HG02938 (cell line): ENCODE results near the gene ANAPC13.

Source experiments
- ATAC-seq: cut with Tn5 transposase; IDR thresholded peaks from one replicate; pipeline ENCODE4 v1.9.1; 2021; ENCODE audit warnings: mild to moderate bottlenecking, moderate library complexity; ENCODE audit not compliant: unreplicated experiment

The ANAPC13 gene

DNA sequence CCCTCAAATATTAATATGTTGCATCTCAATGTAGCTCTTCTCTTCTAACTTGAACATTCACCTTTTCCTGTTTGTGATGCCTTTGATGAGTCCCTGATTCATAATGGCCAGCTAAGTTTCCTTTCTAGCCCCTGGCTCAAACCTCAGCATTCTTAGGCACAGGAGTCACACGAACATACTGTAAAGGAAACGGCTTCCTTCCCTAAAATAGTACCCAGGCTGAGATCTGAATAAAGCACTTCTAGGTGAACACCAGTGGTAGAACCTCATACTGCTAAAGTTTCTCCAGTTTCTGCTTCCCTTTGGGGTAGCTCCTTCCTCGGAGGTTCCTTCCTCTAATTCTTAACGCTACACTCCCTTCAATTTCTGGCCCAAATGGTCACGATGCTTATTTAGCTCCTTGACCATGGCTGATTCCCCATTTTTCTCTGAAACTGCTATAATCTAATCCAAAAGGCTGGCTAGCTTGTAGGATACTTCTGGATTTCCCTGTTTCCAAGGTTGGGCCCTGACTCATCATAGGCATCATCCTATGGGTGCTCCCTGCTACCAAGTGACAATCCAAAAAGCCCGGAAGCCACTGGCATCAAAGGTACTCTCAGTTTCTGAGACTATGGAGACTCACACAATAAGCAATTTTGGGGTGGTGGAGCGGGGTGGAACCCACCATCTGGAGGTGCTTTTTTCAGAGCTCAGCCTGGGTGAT is 2.4 kb downstream of the ANAPC13 start:
- ATAC-seq, result no peak

GRCh38 chr3:134482622-134483021 is 3.2 kb downstream of the ANAPC13 start:
- no peak for ATAC-seq

- ATAC-seq, result no peak
Measured at GRCh38 chr3:134481166-134481565, 4.6 kb downstream of the ANAPC13 start.

GRCh38 chr3:134480546-134480945 is 5.2 kb downstream of the ANAPC13 start:
- ATAC-seq, result no peak

- no peak for ATAC-seq
Measured at GRCh38 chr3:134477938-134478337, 7.8 kb downstream of the ANAPC13 start.

GRCh38 chr3:134477002-134477401 is 8.8 kb downstream of the ANAPC13 start:
- ATAC-seq, result no peak

GRCh38 chr3:134476306-134476705 is 9.5 kb downstream of the ANAPC13 start:
- no peak for ATAC-seq

- no peak for ATAC-seq
Measured at GRCh38 chr3:134474956-134475355, 10.8 kb downstream of the ANAPC13 start.

GRCh38 chr3:134473868-134474546 is 11.8 kb downstream of the ANAPC13 start:
- no peak for ATAC-seq

DNA sequence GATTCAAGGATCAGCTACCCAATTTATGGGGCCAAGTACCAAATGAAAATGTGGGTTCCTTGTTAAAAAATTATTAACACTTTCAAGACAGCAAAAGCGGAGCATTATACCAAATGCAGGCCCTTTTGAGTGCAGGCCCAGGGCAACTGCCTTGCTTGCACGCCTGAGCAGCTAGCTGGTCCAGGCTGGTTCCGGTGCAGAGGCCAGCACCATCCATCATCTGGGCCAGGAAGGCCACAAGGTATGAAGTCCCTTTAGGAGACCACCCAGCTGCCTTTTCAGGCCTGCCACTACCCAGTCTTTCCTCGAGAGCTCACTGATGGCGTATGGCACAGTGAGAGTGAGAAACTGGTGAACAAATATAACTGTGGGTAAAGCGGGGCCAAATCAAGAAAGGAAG is 13.0 kb downstream of the ANAPC13 start:
- ATAC-seq, result no peak

- no peak for ATAC-seq
Measured at GRCh38 chr3:134471521-134472193, 14.1 kb downstream of the ANAPC13 start.

DNA sequence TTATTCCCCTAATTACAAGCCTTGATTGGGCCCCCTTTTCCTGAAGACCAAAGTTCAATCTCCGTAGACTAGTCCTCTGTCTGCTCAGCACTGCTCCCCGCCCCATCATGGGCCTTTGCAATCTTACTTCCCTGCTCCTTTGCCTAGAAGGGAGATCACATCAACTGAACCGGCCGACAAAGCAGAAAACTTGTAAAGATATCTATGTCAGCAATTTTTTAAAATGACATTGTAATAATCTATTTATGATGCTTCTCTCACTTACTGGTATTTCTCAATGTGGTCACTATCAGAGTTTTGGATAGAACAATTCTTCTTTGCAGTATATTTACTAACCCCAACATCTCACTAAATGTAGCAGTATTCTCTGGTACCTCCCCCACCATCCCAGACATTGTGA is 17.3 kb downstream of the ANAPC13 start:
- no peak for ATAC-seq

DNA sequence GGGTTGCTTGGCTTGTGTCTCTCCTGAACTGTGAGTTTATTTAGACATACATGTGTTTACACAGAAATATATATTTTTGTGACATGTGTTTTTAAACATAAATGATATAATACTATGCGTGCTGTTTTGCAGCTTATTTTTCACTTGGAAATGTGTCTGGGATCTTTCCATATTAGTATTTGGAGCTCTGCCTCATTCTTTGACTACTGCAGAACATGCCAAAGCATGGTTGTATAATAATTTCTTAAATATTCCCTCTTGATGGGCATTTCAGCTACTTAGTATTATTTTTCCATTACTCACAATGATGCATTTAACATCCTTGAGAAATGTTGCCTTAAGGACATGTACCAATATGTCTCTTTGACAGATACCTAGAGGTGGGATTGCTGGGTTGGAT is 19.5 kb downstream of the ANAPC13 start:
- no peak for ATAC-seq

DNA sequence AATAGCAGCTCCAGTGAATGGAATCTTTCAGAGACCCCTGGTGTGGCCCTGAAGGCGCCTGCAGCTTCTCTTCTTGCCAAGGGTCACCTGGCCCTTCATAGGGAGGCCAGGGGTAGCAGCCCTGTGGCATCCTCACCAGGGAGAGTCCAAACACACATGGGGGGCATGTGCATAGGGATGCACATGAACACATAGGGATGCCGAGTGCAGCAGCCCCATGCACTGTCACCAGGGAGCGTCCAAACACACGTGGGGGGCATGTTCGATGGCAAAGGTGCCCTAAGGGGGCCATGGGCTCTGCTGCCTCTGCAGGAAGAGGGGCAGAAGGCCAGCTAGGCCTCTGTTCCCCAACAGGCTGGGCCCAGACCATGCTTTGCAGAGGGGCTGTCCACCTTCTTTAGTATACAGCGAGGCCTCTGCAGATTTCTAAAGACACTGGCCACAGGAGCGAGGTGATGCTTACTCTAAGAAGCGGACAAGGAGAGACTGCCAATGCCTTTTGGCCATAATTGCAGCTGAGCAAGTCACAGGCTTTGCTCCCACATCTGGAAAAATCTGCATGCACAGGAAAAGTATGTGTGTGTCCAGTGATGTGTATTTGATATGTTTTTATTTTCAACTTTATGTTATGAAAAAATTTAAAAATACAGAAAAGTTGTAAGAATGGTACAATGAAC is 21.0 kb downstream of the ANAPC13 start:
- no peak for ATAC-seq

DNA sequence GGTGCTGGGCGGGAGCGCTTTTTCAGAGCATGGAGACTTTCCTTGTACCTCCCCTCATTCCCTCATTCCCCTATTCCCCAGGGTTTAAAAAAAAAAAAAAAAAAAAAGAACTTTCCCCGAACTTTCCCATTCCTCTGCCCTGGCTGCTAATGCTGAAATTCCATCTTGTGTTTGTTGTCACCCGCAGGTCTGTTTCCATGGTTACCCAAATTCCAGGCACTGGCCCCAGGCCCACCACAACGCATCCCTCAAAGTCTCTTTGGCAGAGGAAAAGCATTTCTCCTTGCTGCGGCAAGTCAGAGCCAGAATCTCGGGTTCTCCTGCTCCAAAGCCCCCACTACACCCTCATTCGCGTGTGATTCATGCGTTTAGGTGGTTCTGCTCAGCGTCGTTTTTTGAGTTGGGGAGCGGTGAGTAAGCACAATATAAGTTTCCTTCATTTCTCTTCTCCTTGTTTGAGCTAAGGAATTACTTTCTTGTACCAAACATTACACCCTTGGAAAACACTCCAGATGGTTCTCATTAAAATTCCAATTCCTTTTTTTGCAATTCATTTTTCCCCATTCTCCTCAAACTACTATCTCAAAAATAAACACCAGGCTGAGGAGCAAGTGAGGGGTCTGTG is 21.6 kb downstream of the ANAPC13 start:
- no peak for ATAC-seq

DNA sequence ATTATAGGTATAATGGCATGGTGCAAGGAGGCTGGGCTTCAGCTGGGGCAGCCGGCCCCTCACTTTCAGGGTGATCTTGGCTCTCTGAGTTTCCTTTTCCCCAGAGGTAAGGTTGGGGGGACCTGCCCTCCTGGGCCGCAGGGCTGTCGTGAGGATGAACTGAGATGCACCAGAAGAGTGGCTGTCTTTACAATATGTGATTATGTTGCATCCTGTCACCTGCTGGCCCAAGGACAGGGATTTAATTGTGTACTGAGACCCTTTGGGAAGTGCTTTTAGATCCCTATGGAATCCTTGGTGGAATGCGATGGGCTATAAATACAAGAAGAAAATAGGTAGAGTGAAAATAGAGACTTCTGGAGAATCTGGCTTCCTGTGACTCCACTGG is 22.1 kb downstream of the ANAPC13 start:
- ATAC-seq, result no peak

DNA sequence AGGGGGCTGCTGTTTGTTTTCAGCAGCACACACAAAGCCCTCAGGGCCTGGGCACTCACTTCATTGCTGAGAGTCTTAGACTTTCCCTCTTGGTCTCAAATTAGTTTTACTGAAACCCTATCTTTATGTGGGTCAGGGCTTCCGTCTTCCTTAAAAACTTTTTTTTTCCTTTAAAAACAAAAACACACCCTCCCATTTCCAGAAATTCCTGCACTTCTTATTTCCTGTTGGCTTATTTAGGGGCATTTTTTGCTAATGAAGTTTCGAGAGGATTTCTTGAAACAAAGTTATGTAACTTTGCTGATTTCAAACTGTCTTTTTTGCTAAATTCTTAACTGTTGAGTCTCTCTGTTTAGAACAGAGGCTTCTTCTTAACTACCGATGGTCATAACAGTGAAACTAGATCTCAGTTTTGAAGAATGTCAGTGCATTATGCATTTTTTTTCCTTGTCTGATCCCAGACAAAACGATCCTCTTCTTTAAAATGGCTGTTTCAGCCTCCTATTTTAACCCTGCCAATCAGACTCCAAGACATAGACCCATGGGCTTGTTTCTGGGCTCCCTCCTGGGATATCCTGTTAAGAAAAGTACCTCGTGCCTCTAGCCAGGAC is 23.3 kb downstream of the ANAPC13 start:
- ATAC-seq, result no peak

GRCh38 chr3:134460965-134461364 is 24.8 kb downstream of the ANAPC13 start:
- no peak for ATAC-seq

GRCh38 chr3:134459562-134459961 is 26.2 kb downstream of the ANAPC13 start:
- ATAC-seq, result no peak

GRCh38 chr3:134458406-134458945 is 27.3 kb downstream of the ANAPC13 start:
- ATAC-seq, result no peak
